ENCODE results near the gene SIN3A.
"Not testable (repeated sequence)": the region's sequence is repeated elsewhere in the genome, so short reads cannot be mapped to it uniquely, and the experiment has no call there.

Gene SIN3A

DNA sequence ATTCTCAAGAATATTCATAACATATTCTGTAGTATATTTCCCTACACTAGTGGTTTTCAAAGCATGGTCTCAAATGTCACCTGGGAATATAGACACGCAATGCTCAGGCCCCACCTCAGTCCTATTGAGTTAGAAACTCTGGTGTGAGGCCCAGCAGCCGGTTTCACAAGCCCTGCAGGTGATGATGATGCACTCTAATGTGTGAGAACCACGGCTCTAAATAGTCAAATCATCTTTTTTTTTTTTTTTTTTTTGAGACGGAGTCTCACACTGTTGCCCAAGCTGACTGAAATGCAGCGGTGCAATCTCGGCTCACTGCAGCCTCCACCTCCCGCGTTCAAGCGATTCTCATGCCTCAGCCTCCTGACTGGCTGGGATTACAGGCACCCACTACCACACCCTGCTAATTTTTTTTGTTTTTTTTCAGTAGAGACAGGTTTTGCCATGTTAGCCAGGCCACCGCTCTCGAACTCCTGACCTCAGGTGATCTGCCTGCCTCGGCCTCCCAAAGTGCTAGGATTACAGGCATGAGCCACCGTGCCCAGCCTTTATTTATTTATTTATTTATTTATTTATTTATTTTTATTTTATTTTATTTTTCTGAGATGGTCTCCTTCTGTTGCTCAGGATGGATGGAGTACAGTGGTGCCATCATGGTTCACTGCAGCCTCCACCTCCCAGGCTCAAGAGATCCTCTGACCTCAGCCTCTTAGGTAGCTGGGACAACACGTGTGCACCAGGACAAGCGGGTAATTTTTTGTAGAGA is 117.7 kb downstream of the SIN3A start:
- DNase-seq (ENCODE audit: low read depth), result not testable (repeated sequence)

DNA sequence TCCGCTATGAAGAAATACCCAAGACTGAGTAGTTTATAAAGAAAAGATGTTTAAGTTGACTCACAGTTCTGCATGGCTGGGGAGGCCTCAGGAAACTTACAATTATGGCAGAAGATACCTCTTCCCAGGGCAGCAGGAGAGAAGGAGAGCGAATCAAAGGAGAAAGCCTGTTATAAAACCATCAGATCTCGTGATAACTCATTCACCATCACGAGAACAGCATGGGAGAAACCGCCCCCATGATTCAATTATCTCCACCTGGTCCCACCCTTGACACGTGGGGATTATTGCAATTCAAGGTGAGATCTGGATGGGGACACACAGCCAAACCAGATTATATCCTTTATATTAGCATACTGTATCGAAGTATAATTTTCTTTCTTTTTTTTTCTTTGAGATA is 119.4 kb downstream of the SIN3A start:
- DNase-seq (ENCODE audit: low read depth), result not testable (repeated sequence)

DNA sequence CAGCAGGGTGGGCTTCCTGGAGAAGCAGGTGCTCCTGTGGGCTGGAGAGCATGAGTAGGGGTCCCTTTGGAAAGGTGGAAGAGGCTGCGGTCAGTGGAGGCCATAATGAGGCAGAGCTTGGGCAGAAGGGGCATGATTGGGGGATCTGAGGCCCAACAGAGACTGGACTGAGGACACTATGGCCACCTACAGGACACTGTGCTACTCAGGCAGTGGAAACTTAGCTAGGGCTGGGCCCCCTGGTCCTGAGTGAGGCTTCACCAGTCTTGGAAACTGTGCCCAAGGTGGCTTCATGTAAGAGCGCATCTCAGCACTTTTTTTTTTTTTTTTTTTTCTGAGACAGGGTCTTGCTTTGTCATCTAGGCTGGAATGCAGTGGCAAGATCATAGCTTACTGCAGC is 121.9 kb downstream of the SIN3A start:
- no peak for DNase-seq (ENCODE audit: low read depth)

DNA sequence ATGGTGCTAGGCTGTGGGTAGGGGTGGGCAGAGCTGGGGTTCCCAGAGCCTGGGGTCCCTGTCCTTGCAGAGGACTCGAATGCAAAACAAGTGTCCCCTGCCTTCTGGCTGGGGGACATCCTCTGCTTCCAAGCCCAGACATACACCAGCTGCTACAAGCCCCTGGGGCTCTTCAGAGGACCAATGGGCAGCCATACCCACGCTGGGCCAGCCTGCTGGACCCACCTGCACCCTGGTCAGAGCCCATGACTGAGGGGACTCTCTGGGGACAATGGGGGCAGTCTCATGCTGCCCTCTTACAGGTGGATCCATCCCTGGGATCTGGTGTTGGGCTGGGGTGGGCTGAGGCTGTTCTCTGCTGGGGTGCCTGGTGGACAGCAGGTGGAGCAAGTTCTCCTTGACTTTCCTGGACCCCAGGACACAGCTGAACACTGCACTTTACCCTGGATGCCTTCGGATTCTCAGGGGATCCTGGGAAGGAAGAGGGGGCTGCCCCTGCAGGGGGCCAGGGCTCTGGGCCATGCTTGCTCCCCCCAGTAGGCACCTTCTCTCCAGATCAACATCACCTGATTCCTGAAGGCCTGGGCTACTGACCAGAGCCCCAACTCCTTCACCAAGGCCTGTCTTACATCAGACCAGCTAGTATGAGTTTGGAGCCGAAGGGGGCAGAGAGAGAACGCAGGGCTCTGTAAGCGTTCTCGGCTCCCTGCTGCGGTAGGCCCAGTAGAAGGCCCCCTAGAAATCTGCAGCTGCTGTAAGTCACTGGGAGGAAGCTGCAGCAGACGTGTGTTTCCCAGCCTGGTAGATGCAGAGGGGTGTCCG is 122.8 kb downstream of the SIN3A start:
- DNase-seq (ENCODE audit: low read depth), result no peak

DNA sequence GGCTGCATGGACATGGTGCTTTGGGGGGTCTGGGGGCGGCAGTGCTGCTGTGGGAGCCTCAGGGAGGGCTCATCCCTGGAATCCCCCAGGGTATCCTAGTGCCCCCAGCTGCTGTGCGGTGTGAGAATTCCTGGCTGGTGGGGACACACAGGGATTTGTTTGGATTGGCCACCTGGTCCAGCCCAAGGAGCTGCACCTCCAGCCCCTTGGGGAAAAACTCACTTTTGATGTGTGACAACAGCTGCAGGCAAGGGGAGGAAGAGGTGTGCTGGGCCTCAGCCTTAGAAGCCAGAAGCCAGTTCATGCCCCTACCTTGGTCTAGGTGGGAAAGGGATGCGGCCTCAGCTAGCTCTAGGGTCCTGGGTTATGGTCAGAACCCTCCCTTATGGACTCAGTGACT is 124.0 kb downstream of the SIN3A start:
- DNase-seq (ENCODE audit: low read depth), result no peak

DNA sequence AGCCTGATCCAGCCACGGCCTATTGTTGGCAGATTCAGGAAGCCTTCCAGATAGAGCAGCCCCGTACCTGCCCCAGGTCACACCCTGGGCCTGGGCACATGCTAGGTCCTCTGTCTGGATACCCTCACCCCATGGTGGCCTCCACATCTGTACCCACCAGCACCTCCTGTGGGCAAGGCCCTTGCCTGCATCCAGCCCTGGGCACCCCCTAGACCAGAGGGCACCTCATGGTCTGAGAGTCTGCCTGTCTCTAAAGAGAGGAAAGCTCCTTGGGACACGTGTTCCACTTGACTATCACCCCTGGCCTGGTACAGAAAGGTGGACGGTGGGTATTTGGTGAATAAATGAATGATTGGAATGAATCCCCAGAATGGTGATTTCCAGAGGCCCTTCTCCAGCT is 124.5 kb downstream of the SIN3A start:
- DNase-seq (ENCODE audit: low read depth), result no peak

DNA sequence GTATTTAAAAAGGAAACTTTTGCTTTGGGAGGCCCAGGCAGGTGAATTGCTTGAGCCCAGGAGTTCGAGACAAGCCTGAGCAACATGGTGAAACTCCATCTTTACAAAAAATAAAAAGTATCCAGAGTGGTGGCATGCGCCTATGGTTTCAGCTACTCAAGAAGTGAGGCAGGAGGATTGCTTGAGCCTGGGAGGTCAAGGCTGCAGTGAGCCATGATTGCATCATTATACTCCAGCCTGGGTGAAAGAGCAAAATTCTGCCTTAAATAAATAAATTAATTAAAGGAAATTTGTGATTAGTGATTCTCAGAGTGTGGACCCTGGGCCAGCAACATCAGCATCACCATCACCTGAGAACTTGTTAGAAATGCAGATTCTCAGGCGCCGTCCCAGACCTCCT is 125.6 kb downstream of the SIN3A start:
- no peak for DNase-seq (ENCODE audit: low read depth)

DNA sequence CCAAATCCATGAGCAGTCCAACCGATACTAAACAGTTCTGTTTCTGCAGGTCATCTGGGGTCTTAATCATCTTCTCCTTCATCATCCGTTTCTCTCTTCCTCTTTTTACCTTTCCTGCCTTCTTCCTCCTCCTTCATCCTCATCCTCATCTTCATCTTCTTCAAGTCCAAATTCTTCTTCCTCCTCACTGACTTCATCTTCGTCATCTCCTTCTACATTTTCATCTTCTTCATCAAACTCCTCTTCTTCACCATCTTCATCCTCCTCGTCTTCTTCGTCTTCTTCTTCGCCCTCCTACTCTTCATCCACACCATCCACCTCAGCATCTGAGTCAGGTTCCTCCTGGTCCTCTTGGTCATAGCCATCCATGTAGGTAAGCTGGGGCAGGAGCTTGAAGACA is 129.8 kb downstream of the SIN3A start:
- DNase-seq (ENCODE audit: low read depth), result no peak
